Progenitor cell of endocrine pancreas (in vitro differentiated cells): ENCODE measurements around the gene C10orf53. TPM values are rescaled to one million over a fixed set of nuclear protein-coding genes. Genes with fewer than 3 reads are reported as not detected.
A peak's percentile ranks its signal among the peaks of the same experiment; 100 is the strongest.

Experiments
- DNase-seq: peaks from one replicate; pipeline ENCODE4 v3.0.0; 2021; ENCODE audit warnings: low spot score; ENCODE audit not compliant: unreplicated experiment
- H3K27ac Mint-ChIP-seq: 2 replicates; pipeline ENCODE4 v1.8.0; 2021; ENCODE audit warnings: mild to moderate bottlenecking, moderate library complexity, mixed read lengths
- H3K27me3 Mint-ChIP-seq: 2 replicates; pipeline ENCODE4 v1.8.0; 2021; ENCODE audit warnings: mixed read lengths
- H3K36me3 Mint-ChIP-seq: 2 replicates; pipeline ENCODE4 v1.8.0; 2022; ENCODE audit warnings: mixed read lengths; ENCODE audit not compliant: insufficient read depth
- H3K4me1 Mint-ChIP-seq: 2 replicates; pipeline ENCODE4 v1.8.0; 2021; ENCODE audit warnings: low read depth, mixed read lengths
- H3K4me3 Mint-ChIP-seq: 2 replicates; pipeline ENCODE4 v1.8.0; 2021; ENCODE audit warnings: low read depth, mild to moderate bottlenecking, moderate library complexity, mixed read lengths
- H3K9me3 Mint-ChIP-seq: 2 replicates; pipeline ENCODE4 v1.8.0; 2021; ENCODE audit warnings: low read depth, mixed read lengths
- total RNA-seq: library from RNA; stranded (reverse); gene quantifications from 2 replicates; pipeline ENCODE4 v1.2.1, GENCODE V29; 2021
- TF ChIP-seq, protein P1 (sequence below): fragments of 200-600 bp; sonication (generic); IDR thresholded peaks from one replicate; pipeline ENCODE4 v1.5.0; 2021; ENCODE audit warnings: antibody characterized with exemption, mild to moderate bottlenecking; ENCODE audit not compliant: unreplicated experiment

The C10orf53 gene
- total RNA-seq, 1 donor from 2014 or later, result not detected

GRCh38 chr10:49736564-49737113, 57.2 kb downstream of the C10orf53 start:
- Mint-ChIP-seq H3K27ac (no peak overlapping the region), H3K4me1 (peaks cover 1% of the 10 kb centered on the region), H3K36me3 (peaks cover 2% of the 10 kb centered on the region), H3K4me3 (no peak overlapping the region), H3K9me3 (no peaks in the 10 kb centered on the region), H3K27me3 (no peaks in the 10 kb centered on the region)
- TF ChIP-seq, protein P1, sequence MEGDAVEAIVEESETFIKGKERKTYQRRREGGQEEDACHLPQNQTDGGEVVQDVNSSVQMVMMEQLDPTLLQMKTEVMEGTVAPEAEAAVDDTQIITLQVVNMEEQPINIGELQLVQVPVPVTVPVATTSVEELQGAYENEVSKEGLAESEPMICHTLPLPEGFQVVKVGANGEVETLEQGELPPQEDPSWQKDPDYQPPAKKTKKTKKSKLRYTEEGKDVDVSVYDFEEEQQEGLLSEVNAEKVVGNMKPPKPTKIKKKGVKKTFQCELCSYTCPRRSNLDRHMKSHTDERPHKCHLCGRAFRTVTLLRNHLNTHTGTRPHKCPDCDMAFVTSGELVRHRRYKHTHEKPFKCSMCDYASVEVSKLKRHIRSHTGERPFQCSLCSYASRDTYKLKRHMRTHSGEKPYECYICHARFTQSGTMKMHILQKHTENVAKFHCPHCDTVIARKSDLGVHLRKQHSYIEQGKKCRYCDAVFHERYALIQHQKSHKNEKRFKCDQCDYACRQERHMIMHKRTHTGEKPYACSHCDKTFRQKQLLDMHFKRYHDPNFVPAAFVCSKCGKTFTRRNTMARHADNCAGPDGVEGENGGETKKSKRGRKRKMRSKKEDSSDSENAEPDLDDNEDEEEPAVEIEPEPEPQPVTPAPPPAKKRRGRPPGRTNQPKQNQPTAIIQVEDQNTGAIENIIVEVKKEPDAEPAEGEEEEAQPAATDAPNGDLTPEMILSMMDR, result no peak
- DNase-seq, result no peak

- H3K4me3 Mint-ChIP-seq, result no peak overlapping the region
- H3K27me3 Mint-ChIP-seq, result no peaks in the 10 kb centered on the region
- H3K4me1 Mint-ChIP-seq, result peaks cover 1% of the 10 kb centered on the region
- TF ChIP-seq, protein P1, result no peak
- H3K36me3 Mint-ChIP-seq, result peaks cover 2% of the 10 kb centered on the region
- no peak overlapping the region for H3K27ac Mint-ChIP-seq
- DNase-seq, result no peak
- no peaks in the 10 kb centered on the region for H3K9me3 Mint-ChIP-seq
These were observed 58.2 kb downstream of the C10orf53 start for GRCh38 chr10:49737474-49738201.

- Mint-ChIP-seq H3K4me3 (no peak overlapping the region), H3K9me3 (no peaks in the 10 kb centered on the region), H3K27ac (peak overlapping the region; percentile 35), H3K27me3 (no peaks in the 10 kb centered on the region), H3K4me1 (peaks cover 1% of the 10 kb centered on the region), H3K36me3 (peaks cover 2% of the 10 kb centered on the region)
- no peak for DNase-seq
- TF ChIP-seq, protein P1, result no peak
These were observed 59.3 kb downstream of the C10orf53 start for GRCh38 chr10:49738616-49739360.

GRCh38 chr10:49739426-49739825, 60.0 kb downstream of the C10orf53 start:
- Mint-ChIP-seq H3K36me3 (peaks cover 2% of the 10 kb centered on the region), H3K4me3 (no peak overlapping the region), H3K4me1 (peaks cover 1% of the 10 kb centered on the region), H3K27me3 (no peaks in the 10 kb centered on the region), H3K27ac (no peak overlapping the region), H3K9me3 (no peaks in the 10 kb centered on the region)
- TF ChIP-seq, protein P1, result no peak
- DNase-seq, result no peak

- no peak overlapping the region for H3K27ac Mint-ChIP-seq
- DNase-seq, result no peak
- H3K9me3 Mint-ChIP-seq, result no peaks in the 10 kb centered on the region
- no peaks in the 10 kb centered on the region for H3K27me3 Mint-ChIP-seq
- H3K4me1 Mint-ChIP-seq, result no peaks in the 10 kb centered on the region
- no peak overlapping the region for H3K4me3 Mint-ChIP-seq
- TF ChIP-seq, protein P1, result no peak
- peaks cover 1% of the 10 kb centered on the region for H3K36me3 Mint-ChIP-seq
These were observed 61.1 kb downstream of the C10orf53 start for GRCh38 chr10:49740346-49741107.
